Measurements from ENCODE around the gene NOL4L.

The NOL4L gene

DNA sequence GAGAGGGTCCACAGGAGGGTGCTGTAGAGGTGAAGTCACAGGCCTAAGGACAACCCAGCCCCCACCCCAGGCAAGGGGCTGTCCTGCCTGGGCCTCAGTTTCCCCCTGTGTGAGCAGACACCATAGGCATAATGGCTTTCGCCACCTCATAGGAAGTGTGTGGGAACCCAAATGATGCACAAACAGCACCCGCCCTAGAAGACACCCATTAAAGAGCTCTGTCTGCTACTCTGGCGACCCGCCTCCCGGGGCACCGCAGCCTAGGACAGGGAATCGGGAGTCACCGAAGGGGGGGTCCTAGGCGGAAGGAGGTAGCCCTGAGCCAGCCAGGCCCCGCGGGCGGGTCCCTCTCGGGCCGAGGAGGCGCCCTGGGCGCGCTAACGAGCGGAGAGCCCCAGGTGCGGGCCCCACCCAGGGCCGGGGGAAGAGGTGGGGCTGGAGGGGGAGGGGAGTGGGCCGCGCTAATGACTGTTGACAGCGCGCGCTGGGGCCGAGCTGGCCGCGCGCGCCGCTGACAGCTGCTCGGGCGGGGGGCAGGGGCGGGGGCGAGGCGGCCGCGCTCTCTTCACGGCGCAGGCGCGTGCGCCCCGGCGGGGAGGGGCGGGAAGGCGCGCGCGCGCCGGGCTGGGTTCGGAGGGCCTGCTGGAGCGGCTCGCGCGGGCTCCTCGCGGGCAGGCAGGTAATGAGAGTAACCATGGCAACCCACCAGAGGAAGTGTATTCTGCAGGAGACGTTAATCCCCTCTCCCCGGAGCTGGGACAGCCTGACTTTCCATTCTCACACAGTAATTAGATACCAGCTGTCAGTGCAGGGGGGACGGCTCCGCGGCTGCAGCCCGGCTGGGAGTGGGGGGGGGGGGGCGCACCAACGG lies 48.9 kb downstream of the NOL4L start:
- H3K4me3 ChIP-seq (ENCODE audit: low read depth, low read length), result peak overlapping the region; percentile 51
- TF ChIP-seq, protein P1, sequence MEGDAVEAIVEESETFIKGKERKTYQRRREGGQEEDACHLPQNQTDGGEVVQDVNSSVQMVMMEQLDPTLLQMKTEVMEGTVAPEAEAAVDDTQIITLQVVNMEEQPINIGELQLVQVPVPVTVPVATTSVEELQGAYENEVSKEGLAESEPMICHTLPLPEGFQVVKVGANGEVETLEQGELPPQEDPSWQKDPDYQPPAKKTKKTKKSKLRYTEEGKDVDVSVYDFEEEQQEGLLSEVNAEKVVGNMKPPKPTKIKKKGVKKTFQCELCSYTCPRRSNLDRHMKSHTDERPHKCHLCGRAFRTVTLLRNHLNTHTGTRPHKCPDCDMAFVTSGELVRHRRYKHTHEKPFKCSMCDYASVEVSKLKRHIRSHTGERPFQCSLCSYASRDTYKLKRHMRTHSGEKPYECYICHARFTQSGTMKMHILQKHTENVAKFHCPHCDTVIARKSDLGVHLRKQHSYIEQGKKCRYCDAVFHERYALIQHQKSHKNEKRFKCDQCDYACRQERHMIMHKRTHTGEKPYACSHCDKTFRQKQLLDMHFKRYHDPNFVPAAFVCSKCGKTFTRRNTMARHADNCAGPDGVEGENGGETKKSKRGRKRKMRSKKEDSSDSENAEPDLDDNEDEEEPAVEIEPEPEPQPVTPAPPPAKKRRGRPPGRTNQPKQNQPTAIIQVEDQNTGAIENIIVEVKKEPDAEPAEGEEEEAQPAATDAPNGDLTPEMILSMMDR (IDR thresholded peaks at IDR 0.05; ENCODE audit: insufficient read depth, low read depth, low read length, missing control alignments), result no peak
- peak; percentile 80 for DNase-seq (ENCODE audit: low read depth)

- peak overlapping the region; percentile 51 for H3K4me3 ChIP-seq (ENCODE audit: low read depth, low read length)
- no peak for DNase-seq (ENCODE audit: low read depth)
- TF ChIP-seq, protein P1 (IDR thresholded peaks at IDR 0.05; ENCODE audit: insufficient read depth, low read depth, low read length, missing control alignments), result no peak
Observed at GRCh38 chr20:32535316-32535952, 49.7 kb downstream of the NOL4L start.

- DNase-seq (ENCODE audit: low read depth), result peak; percentile 35
- no peak overlapping the region for H3K4me3 ChIP-seq (ENCODE audit: low read depth, low read length)
- TF ChIP-seq, protein P1 (IDR thresholded peaks at IDR 0.05; ENCODE audit: insufficient read depth, low read depth, low read length, missing control alignments), result no peak
Observed at GRCh38 chr20:32534661-32535240, 50.4 kb downstream of the NOL4L start.

GRCh38 chr20:32533732-32534131 lies 51.4 kb downstream of the NOL4L start:
- TF ChIP-seq, protein P1 (IDR thresholded peaks at IDR 0.05; ENCODE audit: insufficient read depth, low read depth, low read length, missing control alignments), result no peak
- H3K4me3 ChIP-seq (ENCODE audit: low read depth, low read length), result no peak overlapping the region
- DNase-seq (ENCODE audit: low read depth), result no peak

DNA sequence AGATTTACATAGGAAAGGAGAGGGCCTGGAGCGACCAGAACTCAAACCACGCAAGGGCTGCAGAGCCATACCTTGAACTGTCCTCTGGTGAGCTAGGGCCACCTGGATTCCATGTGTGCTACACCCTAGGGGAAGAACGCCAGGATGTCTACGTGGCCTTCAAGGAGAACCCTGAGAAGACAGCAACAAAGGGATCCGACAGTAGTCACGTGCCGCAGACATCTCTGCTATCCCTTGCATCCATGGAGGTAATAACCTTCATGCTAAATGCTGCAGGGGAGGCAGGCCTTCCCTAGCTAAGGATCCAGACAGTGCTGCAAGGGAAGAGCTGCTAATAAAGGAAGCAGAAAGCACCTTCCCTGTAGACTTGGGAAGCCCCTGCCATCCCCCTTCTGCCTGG lies 52.9 kb downstream of the NOL4L start:
- H3K4me3 ChIP-seq (ENCODE audit: low read depth, low read length), result no peak overlapping the region
- TF ChIP-seq, protein P1 (IDR thresholded peaks at IDR 0.05; ENCODE audit: insufficient read depth, low read depth, low read length, missing control alignments), result no peak
- no peak for DNase-seq (ENCODE audit: low read depth)

- DNase-seq (ENCODE audit: low read depth), result no peak
- H3K4me3 ChIP-seq (ENCODE audit: low read depth, low read length), result no peak overlapping the region
- TF ChIP-seq, protein P1 (IDR thresholded peaks at IDR 0.05; ENCODE audit: insufficient read depth, low read depth, low read length, missing control alignments), result no peak
Observed at GRCh38 chr20:32528905-32529670, 56.0 kb downstream of the NOL4L start.
